C4-2B (cell line): Measurements from ENCODE around the gene FBXO21.
"Not testable (repeated sequence)": the region's sequence is repeated elsewhere in the genome, so short reads cannot be mapped to it uniquely, and the experiment has no call there.

ENCODE experiments used
- ZFX ChIP-seq: fragments of 450-650 bp; IDR thresholded peaks from 2 replicates; pipeline ENCODE4 v1.6.1; 2017
- TF ChIP-seq, protein P1 (sequence below): fragments of 450-650 bp; conservative IDR thresholded peaks from 2 replicates; pipeline ENCODE4 v1.5.1; 2017; ENCODE audit warnings: mild to moderate bottlenecking

GRCh38 chr12:117095191-117095590 is 95.1 kb downstream of the FBXO21 start:
- TF ChIP-seq, protein P1, sequence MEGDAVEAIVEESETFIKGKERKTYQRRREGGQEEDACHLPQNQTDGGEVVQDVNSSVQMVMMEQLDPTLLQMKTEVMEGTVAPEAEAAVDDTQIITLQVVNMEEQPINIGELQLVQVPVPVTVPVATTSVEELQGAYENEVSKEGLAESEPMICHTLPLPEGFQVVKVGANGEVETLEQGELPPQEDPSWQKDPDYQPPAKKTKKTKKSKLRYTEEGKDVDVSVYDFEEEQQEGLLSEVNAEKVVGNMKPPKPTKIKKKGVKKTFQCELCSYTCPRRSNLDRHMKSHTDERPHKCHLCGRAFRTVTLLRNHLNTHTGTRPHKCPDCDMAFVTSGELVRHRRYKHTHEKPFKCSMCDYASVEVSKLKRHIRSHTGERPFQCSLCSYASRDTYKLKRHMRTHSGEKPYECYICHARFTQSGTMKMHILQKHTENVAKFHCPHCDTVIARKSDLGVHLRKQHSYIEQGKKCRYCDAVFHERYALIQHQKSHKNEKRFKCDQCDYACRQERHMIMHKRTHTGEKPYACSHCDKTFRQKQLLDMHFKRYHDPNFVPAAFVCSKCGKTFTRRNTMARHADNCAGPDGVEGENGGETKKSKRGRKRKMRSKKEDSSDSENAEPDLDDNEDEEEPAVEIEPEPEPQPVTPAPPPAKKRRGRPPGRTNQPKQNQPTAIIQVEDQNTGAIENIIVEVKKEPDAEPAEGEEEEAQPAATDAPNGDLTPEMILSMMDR: not testable (repeated sequence)
- TF ChIP-seq ZFX: not testable (repeated sequence)
